ENCODE measurements around the gene SBF2. TPM values are rescaled to one million over a fixed set of nuclear protein-coding genes. Genes with fewer than 3 reads are reported as not detected.
A peak's percentile ranks its signal among the peaks of the same experiment; 100 is the strongest.

Gene SBF2
- total and polyA plus RNA-seq, 2 of the 13 experiments (the other 11 are each of a cell fraction or from before 2014, with no cell fraction given), result 24.0 to 45.8 TPM

DNA sequence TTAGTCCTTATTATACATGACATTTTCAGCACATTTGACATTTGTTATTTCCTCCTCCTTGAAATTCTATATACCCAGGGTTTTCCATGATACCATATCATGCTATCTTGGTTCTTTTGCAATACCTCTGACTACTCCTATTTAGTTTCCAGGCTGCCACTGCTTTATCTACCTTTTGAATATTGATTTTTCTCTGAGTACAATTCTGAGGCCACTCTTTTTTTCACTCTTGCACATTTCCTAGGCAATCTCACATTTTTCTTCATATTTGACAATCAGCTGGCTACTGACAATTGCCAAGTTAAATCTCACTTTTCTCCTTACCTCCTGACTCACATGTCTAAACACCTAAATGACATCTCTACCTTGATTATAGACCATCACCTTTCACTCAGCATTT lies 11.9 kb downstream of the SBF2 start (continued):
- TF ChIP-seq EED (CRISPR knock-in tag; IDR thresholded peaks at IDR 0.05), result no peak
- TF ChIP-seq ZNF841 (CRISPR knock-in tag; IDR thresholded peaks at IDR 0.05; ENCODE audit: borderline replicate concordance), result no peak
- TF ChIP-seq, protein P1, sequence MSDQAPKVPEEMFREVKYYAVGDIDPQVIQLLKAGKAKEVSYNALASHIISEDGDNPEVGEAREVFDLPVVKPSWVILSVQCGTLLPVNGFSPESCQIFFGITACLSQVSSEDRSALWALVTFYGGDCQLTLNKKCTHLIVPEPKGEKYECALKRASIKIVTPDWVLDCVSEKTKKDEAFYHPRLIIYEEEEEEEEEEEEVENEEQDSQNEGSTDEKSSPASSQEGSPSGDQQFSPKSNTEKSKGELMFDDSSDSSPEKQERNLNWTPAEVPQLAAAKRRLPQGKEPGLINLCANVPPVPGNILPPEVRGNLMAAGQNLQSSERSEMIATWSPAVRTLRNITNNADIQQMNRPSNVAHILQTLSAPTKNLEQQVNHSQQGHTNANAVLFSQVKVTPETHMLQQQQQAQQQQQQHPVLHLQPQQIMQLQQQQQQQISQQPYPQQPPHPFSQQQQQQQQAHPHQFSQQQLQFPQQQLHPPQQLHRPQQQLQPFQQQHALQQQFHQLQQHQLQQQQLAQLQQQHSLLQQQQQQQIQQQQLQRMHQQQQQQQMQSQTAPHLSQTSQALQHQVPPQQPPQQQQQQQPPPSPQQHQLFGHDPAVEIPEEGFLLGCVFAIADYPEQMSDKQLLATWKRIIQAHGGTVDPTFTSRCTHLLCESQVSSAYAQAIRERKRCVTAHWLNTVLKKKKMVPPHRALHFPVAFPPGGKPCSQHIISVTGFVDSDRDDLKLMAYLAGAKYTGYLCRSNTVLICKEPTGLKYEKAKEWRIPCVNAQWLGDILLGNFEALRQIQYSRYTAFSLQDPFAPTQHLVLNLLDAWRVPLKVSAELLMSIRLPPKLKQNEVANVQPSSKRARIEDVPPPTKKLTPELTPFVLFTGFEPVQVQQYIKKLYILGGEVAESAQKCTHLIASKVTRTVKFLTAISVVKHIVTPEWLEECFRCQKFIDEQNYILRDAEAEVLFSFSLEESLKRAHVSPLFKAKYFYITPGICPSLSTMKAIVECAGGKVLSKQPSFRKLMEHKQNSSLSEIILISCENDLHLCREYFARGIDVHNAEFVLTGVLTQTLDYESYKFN (CRISPR knock-in tag; conservative IDR thresholded peaks at IDR 0.05), result peak; percentile 47
- TF ChIP-seq ZBTB1 (CRISPR knock-in tag; IDR thresholded peaks at IDR 0.05; ENCODE audit: borderline replicate concordance), result no peak
- TF ChIP-seq PTBP1 (IDR thresholded peaks at IDR 0.05; ENCODE audit: low read depth, low read length, poor library complexity, severe bottlenecking), result no peak
- no peak for TF ChIP-seq EEA1 (CRISPR knock-in tag; IDR thresholded peaks at IDR 0.05; ENCODE audit: borderline replicate concordance)
- no peak for TF ChIP-seq SUZ12 (IDR thresholded peaks at IDR 0.05; ENCODE audit: low read depth, low read length)
- peak; percentile 68; the same call in 1 of the 2 replicates for TF ChIP-seq CEBPB (IDR thresholded peaks at IDR 0.05; ENCODE audit: borderline replicate concordance, low read depth, low read length)
- TF ChIP-seq WIZ (CRISPR knock-in tag; IDR thresholded peaks at IDR 0.05), result no peak
- TF ChIP-seq, protein P2, sequence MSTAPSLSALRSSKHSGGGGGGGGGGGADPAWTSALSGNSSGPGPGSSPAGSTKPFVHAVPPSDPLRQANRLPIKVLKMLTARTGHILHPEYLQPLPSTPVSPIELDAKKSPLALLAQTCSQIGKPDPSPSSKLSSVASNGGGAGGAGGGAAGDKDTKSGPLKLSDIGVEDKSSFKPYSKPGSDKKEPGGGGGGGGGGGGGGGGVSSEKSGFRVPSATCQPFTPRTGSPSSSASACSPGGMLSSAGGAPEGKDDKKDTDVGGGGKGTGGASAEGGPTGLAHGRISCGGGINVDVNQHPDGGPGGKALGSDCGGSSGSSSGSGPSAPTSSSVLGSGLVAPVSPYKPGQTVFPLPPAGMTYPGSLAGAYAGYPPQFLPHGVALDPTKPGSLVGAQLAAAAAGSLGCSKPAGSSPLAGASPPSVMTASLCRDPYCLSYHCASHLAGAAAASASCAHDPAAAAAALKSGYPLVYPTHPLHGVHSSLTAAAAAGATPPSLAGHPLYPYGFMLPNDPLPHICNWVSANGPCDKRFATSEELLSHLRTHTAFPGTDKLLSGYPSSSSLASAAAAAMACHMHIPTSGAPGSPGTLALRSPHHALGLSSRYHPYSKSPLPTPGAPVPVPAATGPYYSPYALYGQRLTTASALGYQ (CRISPR knock-in tag; IDR thresholded peaks at IDR 0.05), result no peak
- TF ChIP-seq RARG (CRISPR knock-in tag; IDR thresholded peaks at IDR 0.05; ENCODE audit: low read depth), result no peak
- TF ChIP-seq HES4 (CRISPR knock-in tag; IDR thresholded peaks at IDR 0.05; ENCODE audit: borderline replicate concordance), result no peak
- no peak for TF ChIP-seq ZFX (CRISPR knock-in tag; IDR thresholded peaks at IDR 0.05; ENCODE audit: low read depth)
- 0 out of 2 replicates have a peak, but pooled peaks have one; percentile 22 for TF ChIP-seq ZSCAN9 (CRISPR knock-in tag; IDR thresholded peaks at IDR 0.05; ENCODE audit: borderline replicate concordance)
- peak in 1 of 2 experiments; percentile 37; a peak in 1 of 4 replicates for TF ChIP-seq EP300 (IDR thresholded peaks at IDR 0.05; ENCODE audit: low read depth in 2 of 2, low read length in 2 of 2)
- TF ChIP-seq EP300 (CRISPR knock-in tag; IDR thresholded peaks at IDR 0.05; ENCODE audit: borderline replicate concordance), result no peak
- TF ChIP-seq SOX13 (IDR thresholded peaks at IDR 0.05), result no peak
- 0 out of 4 replicates have a peak, but pooled peaks of 1 of the 2 experiments have one; percentile 22 for TF ChIP-seq SOX13 (CRISPR knock-in tag; conservative IDR thresholded peaks at IDR 0.05 in 1 of 2, IDR thresholded peaks at IDR 0.05 in 1 of 2)
- TF ChIP-seq, protein P3, sequence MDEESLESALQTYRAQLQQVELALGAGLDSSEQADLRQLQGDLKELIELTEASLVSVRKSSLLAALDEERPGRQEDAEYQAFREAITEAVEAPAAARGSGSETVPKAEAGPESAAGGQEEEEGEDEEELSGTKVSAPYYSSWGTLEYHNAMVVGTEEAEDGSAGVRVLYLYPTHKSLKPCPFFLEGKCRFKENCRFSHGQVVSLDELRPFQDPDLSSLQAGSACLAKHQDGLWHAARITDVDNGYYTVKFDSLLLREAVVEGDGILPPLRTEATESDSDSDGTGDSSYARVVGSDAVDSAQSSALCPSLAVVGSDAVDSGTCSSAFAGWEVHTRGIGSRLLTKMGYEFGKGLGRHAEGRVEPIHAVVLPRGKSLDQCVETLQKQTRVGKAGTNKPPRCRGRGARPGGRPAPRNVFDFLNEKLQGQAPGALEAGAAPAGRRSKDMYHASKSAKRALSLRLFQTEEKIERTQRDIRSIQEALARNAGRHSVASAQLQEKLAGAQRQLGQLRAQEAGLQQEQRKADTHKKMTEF (CRISPR knock-in tag; IDR thresholded peaks at IDR 0.05), result no peak
